GM19043 (cell line): ENCODE results near the gene DPH1.

Experiments
- ATAC-seq: cut with Tn5 transposase; IDR thresholded peaks from one replicate; pipeline ENCODE4 v1.9.1; 2021; ENCODE audit warnings: low read depth; ENCODE audit not compliant: unreplicated experiment

DPH1 gene

DNA sequence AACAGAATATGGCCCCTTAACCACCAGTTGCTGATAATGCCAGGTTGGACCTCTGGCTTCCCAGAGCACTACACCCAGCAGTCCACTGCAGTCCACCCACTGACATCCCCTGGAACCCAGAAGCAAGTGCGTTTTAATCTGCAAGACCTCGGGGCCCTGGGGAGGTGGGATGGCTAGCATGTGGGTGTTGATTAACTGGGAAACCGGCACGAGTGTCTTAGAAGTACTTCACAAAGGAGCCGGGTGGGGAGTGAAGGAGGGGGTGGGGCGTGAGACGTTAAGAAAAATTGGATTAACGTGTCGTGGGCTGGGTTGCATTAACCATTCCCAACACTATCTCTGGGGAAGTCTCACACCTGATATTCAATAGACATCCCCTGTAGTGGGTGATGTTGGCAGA, 18.9 kb downstream of the DPH1 start:
- ATAC-seq, result no peak

DNA sequence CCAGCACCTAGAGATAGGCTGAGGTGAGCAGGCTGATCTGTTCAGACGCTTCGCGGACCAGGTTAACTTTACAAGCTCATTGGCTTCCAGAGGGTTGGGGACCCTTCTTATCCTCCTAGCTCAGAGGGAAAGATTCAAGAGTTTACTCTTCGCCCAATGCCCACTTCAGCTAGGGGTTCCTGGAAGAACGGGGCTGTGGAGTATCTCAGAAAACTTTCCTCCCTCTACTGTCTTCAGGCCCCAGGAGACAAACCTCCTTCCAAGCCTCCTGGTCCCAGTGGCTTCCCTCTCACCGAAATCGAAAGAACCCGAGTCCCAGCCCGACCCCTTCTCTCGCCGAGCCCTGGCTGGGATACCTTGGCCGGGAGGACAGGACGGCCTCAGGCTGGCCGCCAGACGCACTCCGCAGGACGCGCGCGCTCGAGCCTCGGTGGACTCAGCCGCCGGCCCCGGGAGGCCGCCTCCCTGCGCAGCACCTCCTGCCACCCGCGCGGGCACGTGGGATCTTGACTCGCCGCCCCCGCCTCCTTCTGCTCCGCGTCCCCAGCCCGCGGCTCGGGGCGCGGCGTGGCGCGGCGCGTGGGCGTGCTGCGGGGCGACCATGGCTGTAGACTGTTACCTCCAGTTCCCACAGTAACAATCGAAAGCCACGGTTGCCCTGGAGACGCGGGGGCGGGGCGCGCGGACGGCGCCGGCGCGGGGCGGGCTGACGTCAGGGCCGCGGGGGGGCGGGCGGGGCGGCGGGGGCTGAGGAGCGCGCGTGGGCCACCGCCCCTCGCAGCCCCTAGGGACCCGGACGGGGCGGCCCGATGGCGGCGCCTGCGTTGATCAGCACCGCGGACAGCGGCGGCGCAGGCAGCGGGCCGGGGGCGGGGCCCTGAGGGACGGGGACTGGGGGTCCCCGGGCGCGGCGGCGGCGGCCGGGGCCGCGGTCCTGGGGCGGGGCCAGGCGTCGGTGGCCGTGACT, 19.7 kb downstream of the DPH1 start:
- ATAC-seq, result no peak

DNA sequence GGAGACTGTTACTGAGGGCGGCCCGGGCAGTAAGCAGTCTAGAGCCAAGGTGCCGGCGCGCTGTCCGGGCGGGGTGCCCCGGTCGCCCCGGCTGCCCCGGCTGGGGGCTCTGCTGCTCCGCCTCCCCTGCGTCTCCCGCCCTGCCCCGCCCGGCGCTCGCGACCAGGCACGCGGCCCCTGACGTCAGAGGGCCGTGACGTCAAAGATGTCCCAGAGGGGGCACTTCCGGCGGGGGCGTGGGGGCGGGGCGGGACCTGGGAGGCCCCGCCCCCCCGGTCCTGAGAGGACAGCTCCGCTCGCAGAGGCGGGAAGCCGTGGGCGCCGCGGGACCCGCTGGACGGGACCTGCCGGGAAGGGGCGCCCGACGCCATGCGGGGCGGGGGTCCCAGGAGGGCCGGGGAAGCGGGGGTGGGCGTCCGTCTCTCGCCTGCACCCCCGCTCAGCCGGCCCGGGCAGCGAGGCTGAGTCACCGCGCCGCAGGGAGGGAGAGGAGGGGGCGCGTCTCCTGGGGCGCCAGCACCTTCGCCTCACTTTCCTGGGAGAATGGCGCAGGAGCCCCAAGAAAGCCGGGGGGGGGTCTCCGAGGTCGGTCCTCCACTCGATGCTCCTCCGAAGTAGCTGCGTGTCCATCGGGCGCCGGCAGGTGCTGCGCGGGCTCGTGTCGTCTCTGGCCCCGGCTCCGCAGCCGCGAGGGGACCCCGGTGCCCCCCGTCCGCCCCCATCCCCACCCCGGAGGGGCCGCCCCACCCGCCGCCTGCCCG, 20.5 kb downstream of the DPH1 start:
- ATAC-seq, result no peak

GRCh38 chr17:2051061-2051932, 21.3 kb downstream of the DPH1 start:
- no peak for ATAC-seq

DNA sequence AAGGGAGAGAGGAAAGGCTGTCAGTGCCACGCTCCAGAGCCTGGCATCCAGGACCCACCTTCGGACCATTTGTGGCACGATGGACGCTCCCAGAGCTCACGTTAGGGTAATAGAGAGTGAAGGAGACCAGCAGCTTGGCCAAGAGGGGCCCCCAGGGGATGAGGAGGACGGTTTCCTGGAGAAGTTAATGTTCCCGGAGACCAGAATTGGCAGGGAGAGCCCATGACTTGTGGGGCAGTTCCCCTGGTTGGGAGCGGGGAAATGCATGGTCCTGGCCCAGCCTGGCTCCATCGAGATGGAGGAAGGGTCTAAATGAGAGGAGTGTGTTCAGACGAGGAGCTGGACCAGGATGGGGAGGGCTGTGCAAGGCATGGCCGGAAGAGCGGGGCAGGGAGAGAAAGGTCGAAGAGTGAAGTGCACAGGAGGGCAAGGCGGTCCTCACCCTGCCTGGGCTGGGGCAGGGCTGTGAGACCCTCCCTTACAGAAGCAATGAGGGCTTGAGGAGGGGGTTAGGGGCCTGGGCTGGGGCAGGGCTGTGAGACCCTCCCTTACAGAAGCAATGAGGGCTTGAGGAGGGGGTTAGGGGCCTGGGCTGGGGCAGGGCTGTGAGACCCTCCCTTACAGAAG, 22.1 kb downstream of the DPH1 start:
- ATAC-seq, result no peak

DNA sequence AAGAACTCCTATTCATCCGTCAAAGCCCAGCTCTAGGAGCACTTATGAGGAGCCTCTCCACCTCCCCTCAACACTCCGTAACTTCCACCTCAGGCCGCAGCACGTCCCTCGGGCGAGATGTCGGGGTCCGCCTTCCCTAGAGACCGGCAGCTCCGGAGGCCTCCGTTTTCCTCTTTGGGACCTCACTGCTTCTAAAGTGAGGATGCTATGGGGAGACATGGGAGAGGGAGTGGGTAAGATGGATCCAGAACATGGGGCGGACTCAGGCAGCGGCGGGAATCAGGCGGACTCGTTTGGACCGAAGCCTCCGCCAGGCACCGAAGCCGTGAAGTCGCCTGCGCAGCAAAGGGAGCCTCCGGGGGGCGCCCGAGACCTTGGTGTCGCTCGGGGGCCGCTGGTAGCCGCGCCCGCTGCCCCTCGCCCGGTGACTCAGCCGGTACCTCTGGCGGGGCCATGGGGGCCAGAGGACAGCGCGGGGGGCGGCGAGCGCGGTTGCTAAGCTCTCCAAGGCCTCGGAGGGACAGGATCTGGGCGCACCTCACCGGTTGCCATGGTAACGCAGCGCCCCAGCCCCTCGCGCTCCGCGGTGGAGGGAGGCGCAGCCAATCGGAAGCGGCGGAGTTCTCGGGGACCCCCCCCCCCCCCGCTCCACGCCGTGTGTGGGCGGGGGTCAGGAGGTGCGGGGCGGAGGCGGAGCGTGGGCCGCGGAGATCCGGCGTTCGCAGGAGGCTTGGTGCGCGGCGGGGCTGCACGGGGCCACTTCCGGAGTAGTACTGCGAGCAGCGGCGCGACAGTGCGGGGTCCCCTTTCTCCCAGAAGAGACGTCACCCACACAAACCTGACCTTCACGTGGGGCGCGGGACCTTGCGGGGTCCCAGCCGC, 23.7 kb downstream of the DPH1 start:
- no peak for ATAC-seq

DNA sequence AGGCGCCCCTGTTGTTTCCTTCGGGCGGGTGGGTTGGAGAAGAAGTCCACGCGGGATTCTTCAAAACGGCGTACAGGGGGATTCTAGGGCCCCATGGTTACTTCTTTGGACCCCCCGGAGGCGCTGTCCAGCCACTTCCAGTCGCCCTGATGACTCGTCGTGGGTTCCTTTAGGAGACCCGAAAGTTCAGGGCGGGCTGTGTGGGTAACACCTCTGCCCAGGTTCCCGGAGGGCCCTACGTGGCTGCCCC, 24.2 kb downstream of the DPH1 start:
- ATAC-seq, result no peak

GRCh38 chr17:2054512-2055291, 24.7 kb downstream of the DPH1 start, which contains the start of gene HIC1:
TSS of gene HIC1 (plus strand) at chr17:2055103. CDS start at chr17:2056691, 1,588 bp downstream.
- no peak for ATAC-seq

DNA sequence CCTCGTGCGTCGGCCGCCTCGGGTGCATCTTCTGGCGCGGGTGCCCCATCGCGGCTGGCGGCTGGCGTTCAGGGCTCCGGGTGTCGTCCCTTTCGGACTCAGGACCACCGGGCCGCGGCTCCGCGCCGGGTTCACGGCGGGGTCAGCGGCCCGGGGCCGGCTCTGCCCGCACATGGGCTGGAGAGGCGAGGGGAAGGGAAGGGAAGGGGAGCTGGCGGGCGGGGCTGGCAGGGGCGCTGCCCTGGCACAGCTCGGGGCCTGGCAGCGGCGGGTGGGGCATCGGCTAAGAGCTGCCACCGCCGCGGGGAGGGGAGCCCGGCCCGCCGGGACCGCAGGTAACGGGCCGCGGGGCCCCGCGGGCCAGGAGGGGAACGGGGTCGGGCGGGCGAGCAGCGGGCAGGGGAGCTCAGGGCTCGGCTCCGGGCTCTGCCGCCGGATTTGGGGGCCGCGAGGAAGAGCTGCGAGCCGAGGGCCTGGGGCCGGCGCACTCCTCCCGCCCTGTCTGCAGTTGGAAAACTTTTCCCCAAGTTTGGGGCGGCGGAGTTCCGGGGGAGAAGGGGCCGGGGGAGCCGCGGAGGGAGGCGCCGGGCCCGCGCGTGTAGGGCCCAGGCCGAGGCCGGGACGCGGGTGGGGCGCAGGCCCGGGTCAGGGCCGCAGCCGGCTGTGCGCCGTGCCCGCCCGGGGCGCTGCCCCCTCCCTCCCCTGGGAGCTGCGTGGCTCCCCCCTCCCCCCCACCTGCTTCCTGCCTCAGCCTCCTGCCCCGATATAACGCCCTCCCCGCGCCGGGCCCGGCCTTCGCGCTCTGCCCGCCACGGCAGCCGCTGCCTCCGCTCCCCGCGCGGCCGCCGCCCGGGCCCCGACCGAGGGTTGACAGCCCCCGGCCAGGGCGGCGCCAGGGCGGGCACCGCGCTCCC, 25.6 kb downstream of the DPH1 start:
- ATAC-seq, result no peak

DNA sequence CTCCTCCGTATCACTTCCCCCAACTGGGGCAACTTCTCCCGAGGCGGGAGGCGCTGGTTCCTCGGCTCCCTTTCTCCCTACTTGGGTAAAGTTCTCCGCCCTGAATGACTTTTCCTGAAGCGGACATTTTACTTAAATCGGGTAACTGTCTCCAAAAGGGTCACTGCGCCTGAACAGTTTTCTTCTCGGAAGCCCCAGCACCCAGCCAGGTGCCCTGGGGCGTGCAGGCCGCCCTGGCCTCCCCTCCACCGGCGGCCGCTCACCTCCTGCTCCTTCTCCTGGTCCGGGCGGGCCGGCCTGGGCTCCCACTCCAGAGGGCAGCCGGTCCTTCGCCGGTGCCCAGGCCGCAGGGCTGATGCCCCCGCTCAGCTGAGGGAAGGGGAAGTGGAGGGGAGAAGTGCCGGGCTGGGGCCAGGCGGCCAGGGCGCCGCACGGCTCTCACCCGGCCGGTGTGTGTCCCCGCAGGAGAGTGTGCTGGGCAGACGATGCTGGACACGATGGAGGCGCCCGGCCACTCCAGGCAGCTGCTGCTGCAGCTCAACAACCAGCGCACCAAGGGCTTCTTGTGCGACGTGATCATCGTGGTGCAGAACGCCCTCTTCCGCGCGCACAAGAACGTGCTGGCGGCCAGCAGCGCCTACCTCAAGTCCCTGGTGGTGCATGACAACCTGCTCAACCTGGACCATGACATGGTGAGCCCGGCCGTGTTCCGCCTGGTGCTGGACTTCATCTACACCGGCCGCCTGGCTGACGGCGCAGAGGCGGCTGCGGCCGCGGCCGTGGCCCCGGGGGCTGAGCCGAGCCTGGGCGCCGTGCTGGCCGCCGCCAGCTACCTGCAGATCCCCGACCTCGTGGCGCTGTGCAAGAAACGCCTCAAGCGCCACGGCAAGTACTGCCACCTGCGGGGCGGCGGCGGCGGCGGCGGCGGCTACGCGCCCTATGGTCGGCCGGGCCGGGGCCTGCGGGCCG, 26.5 kb downstream of the DPH1 start:
- ATAC-seq, result no peak

- ATAC-seq, result no peak
Observed at GRCh38 chr17:2057175-2057759, 27.3 kb downstream of the DPH1 start.

- no peak for ATAC-seq
Observed at GRCh38 chr17:2057760-2058585, 28.0 kb downstream of the DPH1 start.

GRCh38 chr17:2058586-2059546, 28.9 kb downstream of the DPH1 start:
- ATAC-seq, result no peak
